GM12892 (cell line): Measurements from ENCODE around the gene YARS1.

Source experiments
- POLR2A ChIP-seq: IDR thresholded peaks from 2 replicates; pipeline ENCODE4 v1.6.1; 2011; ENCODE audit warnings: low read depth, low read length, control low read depth
- POLR2AphosphoS5 ChIP-seq: IDR thresholded peaks from 2 replicates; pipeline ENCODE4 v1.6.1; 2011; ENCODE audit warnings: low read depth, low read length, control low read depth
- TAF1 ChIP-seq: IDR thresholded peaks from 2 replicates; pipeline ENCODE4 v1.6.1; 2011; ENCODE audit warnings: low read depth, mild to moderate bottlenecking, control low read depth, low read length, borderline replicate concordance

DNA sequence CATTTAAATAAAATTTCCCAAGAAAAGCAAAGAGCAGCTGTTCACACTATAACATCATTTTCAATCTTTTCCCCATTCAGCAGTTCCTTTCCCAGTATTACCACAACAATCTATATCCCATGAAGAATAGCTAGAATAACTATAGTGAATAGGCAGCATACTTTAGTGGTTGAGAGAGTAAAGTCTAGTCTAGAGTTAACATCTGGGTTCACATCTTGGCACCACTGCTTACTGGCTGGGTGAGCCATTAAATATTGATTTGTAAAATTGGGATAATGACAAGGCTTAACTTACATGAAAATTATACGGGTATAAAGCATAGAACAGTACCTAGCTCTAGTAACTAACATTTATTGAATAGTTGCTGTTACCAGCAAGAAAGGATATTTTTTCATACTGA is 14.7 kb upstream of the YARS1 start:
- TF ChIP-seq POLR2AphosphoS5 (no peak), POLR2A (no peak), TAF1 (no peak)
